Activated CD8-positive, alpha-beta memory T cell treated with anti-CD3 and anti-CD28 coated beads for 1 hour (primary cell): ENCODE measurements around the gene EIF1.
A peak's percentile ranks its signal among the peaks of the same experiment; 100 is the strongest.
"Not testable (repeated sequence)": the region's sequence is repeated elsewhere in the genome, so short reads cannot be mapped to it uniquely, and the experiment has no call there.

Experiments
- DNase-seq, 2 donors: peaks; one replicate each; pipeline ENCODE4 v3.0.0-alpha.2; 2020; ENCODE audit warnings: low read depth in 1 of 2; ENCODE audit errors: extremely low read depth in 1 of 2

Gene EIF1

GRCh38 chr17:41678411-41678906, 10.2 kb upstream of the EIF1 start:
- DNase-seq = no peak

GRCh38 chr17:41678907-41679739, 9.6 kb upstream of the EIF1 start:
- DNase-seq = no peak

GRCh38 chr17:41679740-41680425, 8.8 kb upstream of the EIF1 start:
- no peak for DNase-seq

GRCh38 chr17:41680426-41681040, 8.2 kb upstream of the EIF1 start:
- DNase-seq = no peak

GRCh38 chr17:41681776-41682175, 6.9 kb upstream of the EIF1 start:
- DNase-seq = no peak

GRCh38 chr17:41682631-41683030, 6.1 kb upstream of the EIF1 start:
- DNase-seq = no peak

- no peak for DNase-seq
Measured at GRCh38 chr17:41683441-41684007, 5.2 kb upstream of the EIF1 start.

GRCh38 chr17:41684035-41684434, 4.7 kb upstream of the EIF1 start:
- no peak for DNase-seq

- DNase-seq = not testable (repeated sequence)
Measured at GRCh38 chr17:41685753-41686152, 2.9 kb upstream of the EIF1 start.

GRCh38 chr17:41686281-41686680, 2.4 kb upstream of the EIF1 start:
- no peak for DNase-seq

- peak in 1 of 2 donors; percentile 47 for DNase-seq
Measured at GRCh38 chr17:41687828-41688640, 651 bp upstream of the EIF1 start.

GRCh38 chr17:41689497-41690299, 1.0 kb downstream of the EIF1 start:
- DNase-seq = no peak

- no peak for DNase-seq
Measured at GRCh38 chr17:41690497-41690896, 1.8 kb downstream of the EIF1 start.

- DNase-seq = no peak
Measured at GRCh38 chr17:41691031-41691777, 2.5 kb downstream of the EIF1 start.

GRCh38 chr17:41692722-41693521, 4.2 kb downstream of the EIF1 start:
- DNase-seq = no peak

- DNase-seq = no peak
Measured at GRCh38 chr17:41695134-41695661, 6.5 kb downstream of the EIF1 start.

GRCh38 chr17:41695954-41696757, 7.5 kb downstream of the EIF1 start:
- peak; percentile 39 to 68 for DNase-seq
